Hepatocyte (in vitro differentiated cells): Measurements from ENCODE around the gene ATP5PB.

ENCODE experiments used
- CTCF ChIP-seq: fragments of 200-600 bp; sonication (generic); IDR thresholded peaks from 2 replicates; pipeline ENCODE4 v1.5.1; 2016; ENCODE audit warnings: antibody characterized with exemption, mild to moderate bottlenecking; ENCODE audit not compliant: poor library complexity
- EZH2phosphoT487 ChIP-seq: fragments of 200-600 bp; sonication (generic); IDR thresholded peaks from one replicate; pipeline ENCODE4 v1.6.1; 2018; ENCODE audit warnings: antibody characterized with exemption, mild to moderate bottlenecking, low read depth, moderate library complexity; ENCODE audit not compliant: unreplicated experiment, severe bottlenecking

GRCh38 chr1:111452581-111452980 is 3.3 kb downstream of the ATP5PB start:
- TF ChIP-seq CTCF (no peak), EZH2phosphoT487 (no peak)
